ENCODE data around the gene CYP2A7. TPM values are rescaled to one million over a fixed set of nuclear protein-coding genes. Genes with fewer than 3 reads are reported as not detected.
"Not testable (repeated sequence)": the region's sequence is repeated elsewhere in the genome, so short reads cannot be mapped to it uniquely, and the experiment has no call there.

The CYP2A7 gene
- total and polyA plus RNA-seq, 8 donors, result 0.18 to 0.49 (median 0.34) TPM; not detected in 2

- DNase-seq; H3K36me3 ChIP-seq; intact Hi-C loops (cut with DNase I); H3K4me3 ChIP-seq; ATAC-seq; H3K9me3 ChIP-seq; H3K27ac ChIP-seq: not testable (repeated sequence)
- peaks cover 0 to 16% of the 10 kb centered on the region in 2 donors for H3K4me1 ChIP-seq
- H3K27me3 ChIP-seq, result peaks cover 0 to 15% of the 10 kb centered on the region in 2 donors
Measured at GRCh38 chr19:40846722-40847121, 35.3 kb downstream of the CYP2A7 start.

GRCh38 chr19:40843653-40844052 lies 38.4 kb downstream of the CYP2A7 start:
- H3K36me3 ChIP-seq; intact Hi-C loops (cut with DNase I); H3K9me3 ChIP-seq: not testable (repeated sequence)
- Histone ChIP-seq H3K27me3 (peaks cover 0 to 14% of the 10 kb centered on the region in 2 donors), H3K27ac (peak overlapping the region in 1 of 2 donors; percentile 73), H3K4me3 (peak overlapping the region in 1 of 2 donors; percentile 22), H3K4me1 (peaks cover 0 to 13% of the 10 kb centered on the region in 2 donors)
- ATAC-seq, result peak; percentile 84
- peak in 2 of 4 donors; percentile 75 to 78 for DNase-seq

- intact Hi-C loops (cut with DNase I); DNase-seq; H3K36me3 ChIP-seq; H3K9me3 ChIP-seq; H3K4me1 ChIP-seq; H3K27me3 ChIP-seq: not testable (repeated sequence)
- H3K4me3 ChIP-seq, result peak overlapping the region in 1 of 2 donors; percentile 22
- H3K27ac ChIP-seq, result peak overlapping the region in 1 of 2 donors; percentile 73
- peak; percentile 47 for ATAC-seq
Measured at GRCh38 chr19:40842997-40843652, 38.9 kb downstream of the CYP2A7 start.

DNA sequence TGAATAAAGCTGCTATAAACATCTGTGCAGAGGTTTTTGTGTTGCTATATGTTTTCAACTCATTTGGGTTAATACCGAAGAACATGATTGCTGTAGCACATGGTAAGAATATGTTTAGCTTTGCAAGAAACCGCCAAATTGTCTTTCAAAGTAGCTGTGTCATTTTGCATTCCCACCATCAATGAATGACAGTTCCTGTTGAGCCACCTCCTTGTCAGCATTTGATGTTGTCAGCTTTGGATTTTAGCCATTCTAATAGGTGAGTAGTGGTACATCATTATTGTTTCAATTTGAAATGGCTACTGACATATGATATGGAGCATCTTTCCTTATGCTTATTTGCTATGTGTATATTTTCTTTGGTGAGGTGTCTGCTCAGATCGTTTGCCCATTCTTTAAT lies 40.0 kb downstream of the CYP2A7 start:
- H3K9me3 ChIP-seq; H3K27me3 ChIP-seq; intact Hi-C loops (cut with DNase I); ATAC-seq; H3K4me1 ChIP-seq; H3K27ac ChIP-seq; H3K4me3 ChIP-seq; DNase-seq; H3K36me3 ChIP-seq: not testable (repeated sequence)

GRCh38 chr19:40838477-40838876 lies 43.6 kb downstream of the CYP2A7 start:
- ATAC-seq; H3K4me1 ChIP-seq; H3K9me3 ChIP-seq; H3K36me3 ChIP-seq; intact Hi-C loops (cut with DNase I); H3K4me3 ChIP-seq; H3K27ac ChIP-seq; H3K27me3 ChIP-seq; DNase-seq: not testable (repeated sequence)

- TF ChIP-seq, protein P1, sequence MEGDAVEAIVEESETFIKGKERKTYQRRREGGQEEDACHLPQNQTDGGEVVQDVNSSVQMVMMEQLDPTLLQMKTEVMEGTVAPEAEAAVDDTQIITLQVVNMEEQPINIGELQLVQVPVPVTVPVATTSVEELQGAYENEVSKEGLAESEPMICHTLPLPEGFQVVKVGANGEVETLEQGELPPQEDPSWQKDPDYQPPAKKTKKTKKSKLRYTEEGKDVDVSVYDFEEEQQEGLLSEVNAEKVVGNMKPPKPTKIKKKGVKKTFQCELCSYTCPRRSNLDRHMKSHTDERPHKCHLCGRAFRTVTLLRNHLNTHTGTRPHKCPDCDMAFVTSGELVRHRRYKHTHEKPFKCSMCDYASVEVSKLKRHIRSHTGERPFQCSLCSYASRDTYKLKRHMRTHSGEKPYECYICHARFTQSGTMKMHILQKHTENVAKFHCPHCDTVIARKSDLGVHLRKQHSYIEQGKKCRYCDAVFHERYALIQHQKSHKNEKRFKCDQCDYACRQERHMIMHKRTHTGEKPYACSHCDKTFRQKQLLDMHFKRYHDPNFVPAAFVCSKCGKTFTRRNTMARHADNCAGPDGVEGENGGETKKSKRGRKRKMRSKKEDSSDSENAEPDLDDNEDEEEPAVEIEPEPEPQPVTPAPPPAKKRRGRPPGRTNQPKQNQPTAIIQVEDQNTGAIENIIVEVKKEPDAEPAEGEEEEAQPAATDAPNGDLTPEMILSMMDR (IDR thresholded peaks at IDR 0.05), result no peak
- Histone ChIP-seq H3K36me3 (no peaks in the 10 kb centered on the region), H3K27me3 (no peaks in the 10 kb centered on the region), H3K27ac (no peak overlapping the region), H3K4me1 (peaks cover 0 to 3% of the 10 kb centered on the region in 2 donors), H3K9me3 (no peaks in the 10 kb centered on the region), H3K4me3 (no peak overlapping the region)
- ATAC-seq (no peak), DNase-seq (no peak)
- intact Hi-C loops (cut with DNase I), result no loop called here
Measured at GRCh38 chr19:40836754-40837429, 45.1 kb downstream of the CYP2A7 start.

DNA sequence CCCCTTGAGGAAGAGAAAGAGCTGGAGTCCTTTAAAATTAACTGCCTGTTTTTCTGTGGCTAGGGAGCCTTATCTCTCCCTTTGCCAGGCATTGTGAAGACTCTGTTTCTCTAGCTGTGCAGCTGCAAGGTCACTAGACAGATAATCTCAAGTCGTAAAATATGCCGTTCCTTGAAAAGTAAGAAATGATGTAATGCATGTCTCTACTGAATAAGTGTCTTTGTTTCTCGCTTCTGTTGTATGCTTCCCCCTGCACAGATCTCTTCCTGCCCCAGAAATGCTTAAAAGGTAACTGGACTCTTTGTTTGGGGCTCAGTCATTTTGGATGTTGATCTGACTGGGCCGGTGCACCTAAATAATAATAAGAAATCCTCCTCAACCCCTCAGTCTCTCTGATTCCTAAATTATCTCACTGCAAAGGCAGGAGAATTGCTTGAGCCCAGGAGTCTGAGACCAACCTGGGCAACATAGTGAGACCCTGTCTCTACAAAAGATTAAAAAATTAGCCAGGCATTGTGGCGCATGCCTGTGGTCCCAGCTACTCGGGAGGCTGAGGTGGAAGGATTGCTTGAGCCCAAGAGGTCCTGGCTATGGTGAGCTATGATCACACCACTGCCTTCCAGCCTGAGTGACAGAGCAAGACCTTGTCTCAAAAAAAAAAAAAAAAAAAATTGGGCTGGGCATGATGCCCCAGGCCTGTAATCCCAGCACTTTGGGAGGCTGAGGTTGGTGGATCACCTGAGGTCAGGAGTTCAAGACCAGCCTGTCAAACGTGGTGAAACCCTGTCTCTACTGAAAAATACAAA lies 48.1 kb downstream of the CYP2A7 start:
- H3K4me1 ChIP-seq; intact Hi-C loops (cut with DNase I); H3K36me3 ChIP-seq; H3K4me3 ChIP-seq; H3K27ac ChIP-seq; ATAC-seq; H3K9me3 ChIP-seq; H3K27me3 ChIP-seq; DNase-seq: not testable (repeated sequence)

- H3K4me3 ChIP-seq; H3K36me3 ChIP-seq; intact Hi-C loops (cut with DNase I); DNase-seq; H3K27me3 ChIP-seq; H3K4me1 ChIP-seq; ATAC-seq; H3K9me3 ChIP-seq: not testable (repeated sequence)
- H3K27ac ChIP-seq, result peak overlapping the region in 1 of 2 donors; percentile 60
Measured at GRCh38 chr19:40832431-40832790, 49.6 kb downstream of the CYP2A7 start.
